Stimulated activated CD4-positive, alpha-beta T cell treated with anti-CD3 and anti-CD28 coated beads, Interleukin-12 subunit alpha, Interleukin-12 subunit beta, amount 100 ng/mL, for 4 hours (primary cell): ENCODE data around the gene KATNAL2.

ENCODE experiments used
- DNase-seq: peaks from one replicate; pipeline ENCODE4 v3.0.0-alpha.2; 2020

The KATNAL2 gene

GRCh38 chr18:47036298-47036874 lies 119.0 kb downstream of the KATNAL2 start:
- no peak for DNase-seq

GRCh38 chr18:47036927-47037578 lies 119.7 kb downstream of the KATNAL2 start:
- DNase-seq = no peak

- no peak for DNase-seq
Observed at GRCh38 chr18:47040982-47041381, 123.6 kb downstream of the KATNAL2 start.

- DNase-seq = no peak
Observed at GRCh38 chr18:47050468-47050867, 133.1 kb downstream of the KATNAL2 start.

- no peak for DNase-seq
Observed at GRCh38 chr18:47054369-47054768, 137.0 kb downstream of the KATNAL2 start.

- no peak for DNase-seq
Observed at GRCh38 chr18:47062471-47062870, 145.1 kb downstream of the KATNAL2 start.

GRCh38 chr18:47063096-47063495 lies 145.7 kb downstream of the KATNAL2 start:
- DNase-seq = no peak

- DNase-seq = no peak
Observed at GRCh38 chr18:47067648-47068047, 150.2 kb downstream of the KATNAL2 start.

GRCh38 chr18:47075098-47075883 lies 157.9 kb downstream of the KATNAL2 start:
- DNase-seq = no peak

- DNase-seq = no peak
Observed at GRCh38 chr18:47077111-47077510, 159.7 kb downstream of the KATNAL2 start.

- no peak for DNase-seq
Observed at GRCh38 chr18:47080872-47081271, 163.5 kb downstream of the KATNAL2 start.

GRCh38 chr18:47081578-47081977 lies 164.2 kb downstream of the KATNAL2 start:
- no peak for DNase-seq

- no peak for DNase-seq
Observed at GRCh38 chr18:47087676-47088075, 170.3 kb downstream of the KATNAL2 start.

GRCh38 chr18:47095810-47096209 lies 178.4 kb downstream of the KATNAL2 start:
- DNase-seq = no peak

- DNase-seq = peak; percentile 55
Observed at GRCh38 chr18:47100212-47100831, 182.9 kb downstream of the KATNAL2 start.

- no peak for DNase-seq
Observed at GRCh38 chr18:47108373-47108772, 191.0 kb downstream of the KATNAL2 start.

GRCh38 chr18:47108998-47109405 lies 191.6 kb downstream of the KATNAL2 start:
- DNase-seq = no peak

GRCh38 chr18:47109720-47110119 lies 192.3 kb downstream of the KATNAL2 start:
- no peak for DNase-seq

GRCh38 chr18:47110492-47111274 lies 193.3 kb downstream of the KATNAL2 start:
- no peak for DNase-seq

GRCh38 chr18:47113796-47114540 lies 196.6 kb downstream of the KATNAL2 start:
- DNase-seq = no peak

GRCh38 chr18:47115205-47115604 lies 197.8 kb downstream of the KATNAL2 start:
- no peak for DNase-seq

GRCh38 chr18:47118981-47119380 lies 201.6 kb downstream of the KATNAL2 start:
- DNase-seq = no peak
